Calu3 (cell line): ENCODE data around the gene PLD4. TPM values are rescaled to one million over a fixed set of nuclear protein-coding genes. Genes with fewer than 3 reads are reported as not detected.

Source experiments
- BruUV-seq: library from RNA; stranded (reverse); fragments of 400-500 nt; replicated peaks from 2 replicates; lab custom pipeline; 2021; lab: Mats Ljungman, UMichigan
- CTCF ChIA-PET: fragments of 300-600 bp; sonication (Branson Sonifier 250); formaldehyde crosslinking; loops from one replicate; lab custom pipeline; 2022; ENCODE audit warnings: antibody characterized with exemption; lab: Charles Lee
- DNase-seq: peaks from one replicate; pipeline ENCODE4 v3.0.0; 2022
- H3K27ac Mint-ChIP-seq: one replicate; pipeline ENCODE4 v1.8.0; 2022; ENCODE audit warnings: mixed read lengths; ENCODE audit not compliant: unreplicated experiment
- H3K27me3 Mint-ChIP-seq: one replicate; pipeline ENCODE4 v1.8.0; 2022; ENCODE audit warnings: mixed read lengths; ENCODE audit not compliant: unreplicated experiment
- H3K36me3 Mint-ChIP-seq: one replicate; pipeline ENCODE4 v1.8.0; 2022; ENCODE audit warnings: mild to moderate bottlenecking, moderate library complexity, mixed read lengths; ENCODE audit not compliant: insufficient read depth, unreplicated experiment
- H3K4me1 Mint-ChIP-seq: one replicate; pipeline ENCODE4 v1.8.0; 2022; ENCODE audit warnings: mild to moderate bottlenecking, low read depth, mixed read lengths; ENCODE audit not compliant: unreplicated experiment
- H3K4me3 Mint-ChIP-seq: one replicate; pipeline ENCODE4 v1.8.0; 2022; ENCODE audit warnings: mild to moderate bottlenecking, low read depth, moderate library complexity, mixed read lengths; ENCODE audit not compliant: unreplicated experiment
- H3K9me3 Mint-ChIP-seq: one replicate; pipeline ENCODE4 v1.8.0; 2022; ENCODE audit warnings: low read depth, mixed read lengths; ENCODE audit not compliant: unreplicated experiment
- intact Hi-C: fragments of 100-400 bp; cut with micrococcal nuclease; formaldehyde crosslinking; loops from one replicate; pipeline ENCODE4 v1.10.0; 2022; ENCODE audit not compliant: unreplicated experiment
- total RNA-seq: library from RNA; stranded (reverse); gene quantifications from 2 replicates; pipeline ENCODE4 v1.2.3, GENCODE V29; 2022
- TF ChIP-seq, protein P1 (sequence below): fragments of 200-600 bp; IDR thresholded peaks from one replicate; pipeline ENCODE4 v1.8.0; 2022; ENCODE audit warnings: antibody characterized with exemption; ENCODE audit not compliant: unreplicated experiment

The PLD4 gene
- total RNA-seq, 1 experiment from 2014 or later, result 0.09 TPM

- no peaks in the 10 kb centered on the region for H3K4me1 Mint-ChIP-seq
- H3K9me3 Mint-ChIP-seq, result no peaks in the 10 kb centered on the region
- no peak overlapping the region for H3K4me3 Mint-ChIP-seq
- no TSS peak for BruUV-seq
- peaks cover 32% of the 10 kb centered on the region for H3K27me3 Mint-ChIP-seq
- DNase-seq, result no peak
- CTCF ChIA-PET, result interaction anchor here (0.6 kb wide), 1 partner anchor 212 kb away, joined by 3 read pairs; no protein-coding TSS in a partner anchor
- no peaks in the 10 kb centered on the region for H3K36me3 Mint-ChIP-seq
- no peak overlapping the region for H3K27ac Mint-ChIP-seq
- intact Hi-C loops, result no loop called here
- TF ChIP-seq, protein P1, sequence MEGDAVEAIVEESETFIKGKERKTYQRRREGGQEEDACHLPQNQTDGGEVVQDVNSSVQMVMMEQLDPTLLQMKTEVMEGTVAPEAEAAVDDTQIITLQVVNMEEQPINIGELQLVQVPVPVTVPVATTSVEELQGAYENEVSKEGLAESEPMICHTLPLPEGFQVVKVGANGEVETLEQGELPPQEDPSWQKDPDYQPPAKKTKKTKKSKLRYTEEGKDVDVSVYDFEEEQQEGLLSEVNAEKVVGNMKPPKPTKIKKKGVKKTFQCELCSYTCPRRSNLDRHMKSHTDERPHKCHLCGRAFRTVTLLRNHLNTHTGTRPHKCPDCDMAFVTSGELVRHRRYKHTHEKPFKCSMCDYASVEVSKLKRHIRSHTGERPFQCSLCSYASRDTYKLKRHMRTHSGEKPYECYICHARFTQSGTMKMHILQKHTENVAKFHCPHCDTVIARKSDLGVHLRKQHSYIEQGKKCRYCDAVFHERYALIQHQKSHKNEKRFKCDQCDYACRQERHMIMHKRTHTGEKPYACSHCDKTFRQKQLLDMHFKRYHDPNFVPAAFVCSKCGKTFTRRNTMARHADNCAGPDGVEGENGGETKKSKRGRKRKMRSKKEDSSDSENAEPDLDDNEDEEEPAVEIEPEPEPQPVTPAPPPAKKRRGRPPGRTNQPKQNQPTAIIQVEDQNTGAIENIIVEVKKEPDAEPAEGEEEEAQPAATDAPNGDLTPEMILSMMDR, result no peak
Observed at GRCh38 chr14:104919993-104920315, 4.7 kb upstream of the PLD4 start.

DNA sequence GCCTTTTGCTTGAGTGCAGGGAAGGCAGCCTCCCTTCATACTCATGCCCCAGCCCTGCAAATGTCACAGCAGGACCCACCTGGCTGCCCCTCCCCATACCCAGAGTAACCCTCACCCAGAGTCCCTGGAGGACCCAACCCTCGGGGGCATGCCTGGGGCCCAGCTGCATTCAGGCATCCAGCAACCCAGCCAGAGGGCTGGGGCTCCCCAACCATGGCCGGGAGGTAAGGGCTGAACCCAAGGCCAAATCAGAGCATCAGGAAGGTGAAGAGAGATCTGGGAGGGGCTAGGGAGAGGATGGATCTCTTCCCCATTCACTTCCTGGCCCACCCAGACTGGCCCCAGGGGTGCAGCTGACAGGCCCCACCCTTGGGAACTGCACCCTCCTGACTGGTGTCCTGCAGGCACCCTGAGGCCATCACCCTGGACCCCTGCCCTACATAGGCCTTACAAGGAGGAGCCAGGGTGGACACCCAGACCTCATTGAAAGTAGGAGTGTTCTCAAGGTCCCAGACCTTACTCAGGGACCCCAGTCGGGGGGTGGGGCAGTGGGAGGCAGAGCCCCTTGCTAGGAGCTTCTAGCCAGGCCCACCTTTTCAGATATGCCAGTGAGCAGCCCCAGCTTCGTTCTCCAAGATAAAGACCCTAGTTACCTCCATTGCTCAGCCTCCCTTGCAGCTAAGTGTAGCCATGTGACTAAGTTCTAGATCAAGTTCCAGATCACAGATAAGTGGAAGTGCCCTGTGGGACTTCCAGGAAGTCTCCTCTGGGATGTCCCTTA is 849 bp upstream of the PLD4 start:
- no peaks in the 10 kb centered on the region for H3K4me1 Mint-ChIP-seq
- TF ChIP-seq, protein P1, result no peak
- CTCF ChIA-PET, result no interaction called here
- H3K27ac Mint-ChIP-seq, result no peak overlapping the region
- H3K36me3 Mint-ChIP-seq, result no peaks in the 10 kb centered on the region
- H3K27me3 Mint-ChIP-seq, result peaks cover 6% of the 10 kb centered on the region
- no peaks in the 10 kb centered on the region for H3K9me3 Mint-ChIP-seq
- H3K4me3 Mint-ChIP-seq, result no peak overlapping the region
- intact Hi-C loops, result no loop called here
- DNase-seq, result no peak
- BruUV-seq, result no TSS peak

DNA sequence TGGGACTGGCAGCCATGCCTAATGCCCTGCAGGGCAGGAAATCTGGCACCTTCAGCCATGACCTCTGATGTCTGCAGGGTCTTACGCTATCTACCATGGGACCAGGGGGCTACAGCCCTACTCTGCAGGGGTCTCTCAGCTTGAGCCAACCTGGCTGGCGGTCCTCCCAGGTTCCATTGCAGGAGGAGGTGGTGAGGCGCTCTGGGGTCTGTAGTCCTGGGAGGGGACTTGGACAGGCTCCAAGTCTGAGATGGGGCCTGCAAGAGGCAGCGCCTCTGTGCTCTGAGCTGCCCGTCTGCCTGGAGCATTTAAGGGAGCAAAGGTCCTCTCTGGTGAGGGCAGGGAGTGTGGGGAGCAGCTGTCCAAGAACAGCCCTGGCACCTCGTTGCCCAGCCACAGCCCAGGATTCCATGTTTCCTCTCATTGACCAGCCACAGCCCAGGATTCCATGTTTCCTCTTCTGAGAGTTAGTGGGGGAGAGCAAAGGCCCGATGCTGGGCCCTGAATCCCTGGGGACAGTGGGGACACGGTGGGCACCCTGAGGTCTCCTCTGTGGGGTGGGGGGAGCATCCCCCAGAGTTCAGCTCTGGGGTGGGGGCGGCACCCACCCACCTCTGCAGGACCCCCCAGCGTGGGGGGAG is 655 bp downstream of the PLD4 start:
- DNase-seq, result no peak
- Mint-ChIP-seq H3K27ac (no peak overlapping the region), H3K4me3 (no peak overlapping the region), H3K9me3 (no peaks in the 10 kb centered on the region), H3K4me1 (no peaks in the 10 kb centered on the region), H3K27me3 (no peaks in the 10 kb centered on the region), H3K36me3 (no peaks in the 10 kb centered on the region)
- TF ChIP-seq, protein P1, result no peak
- intact Hi-C loops, result no loop called here
- CTCF ChIA-PET, result no interaction called here
- no TSS peak for BruUV-seq

- H3K27ac Mint-ChIP-seq, result no peak overlapping the region
- no peaks in the 10 kb centered on the region for H3K9me3 Mint-ChIP-seq
- no peaks in the 10 kb centered on the region for H3K27me3 Mint-ChIP-seq
- intact Hi-C loops, result no loop called here
- DNase-seq, result no peak
- no peak overlapping the region for H3K4me3 Mint-ChIP-seq
- TF ChIP-seq, protein P1, result no peak
- BruUV-seq, result no TSS peak
- no peaks in the 10 kb centered on the region for H3K4me1 Mint-ChIP-seq
- no peaks in the 10 kb centered on the region for H3K36me3 Mint-ChIP-seq
- CTCF ChIA-PET, result no interaction called here
Observed at GRCh38 chr14:104925855-104926609, 1.4 kb downstream of the PLD4 start.
